ENCODE measurements around the gene SETD1B.

SETD1B gene

DNA sequence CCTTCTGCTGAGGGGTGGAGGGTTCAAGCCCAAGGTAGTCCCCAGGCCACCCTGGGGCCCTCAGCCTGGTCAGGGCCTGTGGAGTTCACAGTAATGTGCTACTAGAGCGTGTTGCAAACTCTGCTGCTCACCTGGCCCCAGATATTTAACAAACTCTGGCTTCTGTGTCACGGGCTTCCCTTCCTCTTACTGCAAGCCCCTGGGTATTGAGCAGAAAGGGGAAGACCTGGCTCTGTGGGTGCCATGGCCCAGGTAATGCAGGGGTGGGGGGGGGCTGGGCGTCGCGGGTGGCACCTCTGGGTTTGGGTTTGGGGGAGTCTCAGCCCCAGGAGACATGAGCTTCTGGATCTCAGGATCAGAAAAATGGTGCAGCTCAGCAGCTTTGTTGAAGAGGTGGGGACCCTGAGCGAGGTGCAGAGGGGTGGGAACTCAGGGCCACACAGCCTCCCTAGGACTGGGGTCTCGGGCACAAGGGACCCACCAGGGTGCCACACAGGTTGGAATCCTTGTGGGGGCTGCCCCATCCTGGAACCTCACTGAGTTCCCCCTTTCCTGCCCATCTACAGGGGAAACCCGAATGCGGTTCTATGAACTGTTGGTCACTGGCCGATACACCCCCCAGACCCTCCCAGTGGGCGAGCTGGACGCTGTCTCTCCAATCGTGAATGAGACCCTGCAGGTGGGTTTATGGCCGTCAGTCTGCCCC lies 4.0 kb downstream of the SETD1B start:
- no peak overlapping the region for H3K27ac ChIP-seq (ENCODE audit: low read depth, low read length)
- H3K9me3 ChIP-seq (ENCODE audit: control insufficient read depth, insufficient read depth, low read length), result no peaks in the 10 kb centered on the region
- peaks cover 50% of the 10 kb centered on the region for H3K4me1 ChIP-seq (ENCODE audit: control insufficient read depth, low read length)
- H3K4me2 ChIP-seq (ENCODE audit: low read length), result peak overlapping the region; percentile 99
- TF ChIP-seq EZH2phosphoT487 (IDR thresholded peaks at IDR 0.05; ENCODE audit: borderline replicate concordance, low read length), result no peak
- TF ChIP-seq, protein P1, sequence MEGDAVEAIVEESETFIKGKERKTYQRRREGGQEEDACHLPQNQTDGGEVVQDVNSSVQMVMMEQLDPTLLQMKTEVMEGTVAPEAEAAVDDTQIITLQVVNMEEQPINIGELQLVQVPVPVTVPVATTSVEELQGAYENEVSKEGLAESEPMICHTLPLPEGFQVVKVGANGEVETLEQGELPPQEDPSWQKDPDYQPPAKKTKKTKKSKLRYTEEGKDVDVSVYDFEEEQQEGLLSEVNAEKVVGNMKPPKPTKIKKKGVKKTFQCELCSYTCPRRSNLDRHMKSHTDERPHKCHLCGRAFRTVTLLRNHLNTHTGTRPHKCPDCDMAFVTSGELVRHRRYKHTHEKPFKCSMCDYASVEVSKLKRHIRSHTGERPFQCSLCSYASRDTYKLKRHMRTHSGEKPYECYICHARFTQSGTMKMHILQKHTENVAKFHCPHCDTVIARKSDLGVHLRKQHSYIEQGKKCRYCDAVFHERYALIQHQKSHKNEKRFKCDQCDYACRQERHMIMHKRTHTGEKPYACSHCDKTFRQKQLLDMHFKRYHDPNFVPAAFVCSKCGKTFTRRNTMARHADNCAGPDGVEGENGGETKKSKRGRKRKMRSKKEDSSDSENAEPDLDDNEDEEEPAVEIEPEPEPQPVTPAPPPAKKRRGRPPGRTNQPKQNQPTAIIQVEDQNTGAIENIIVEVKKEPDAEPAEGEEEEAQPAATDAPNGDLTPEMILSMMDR (IDR thresholded peaks at IDR 0.05; ENCODE audit: low read depth, low read length, poor library complexity, severe bottlenecking), result no peak
- H4K20me1 ChIP-seq (ENCODE audit: control insufficient read depth, insufficient read depth, low read depth, low read length), result peaks cover 25% of the 10 kb centered on the region
- H3K36me3 ChIP-seq (ENCODE audit: control insufficient read depth, low read length), result peaks cover 83% of the 10 kb centered on the region
- no peaks in the 10 kb centered on the region for H3K9me2 ChIP-seq (replicated peaks; ENCODE audit: control insufficient read depth, low read length)
- H3K4me3 ChIP-seq (ENCODE audit: low read length), result no peak overlapping the region
- H3K27me3 ChIP-seq (ENCODE audit: control insufficient read depth, low read length), result no peaks in the 10 kb centered on the region
- peaks cover 71% of the 10 kb centered on the region for H3K79me2 ChIP-seq (ENCODE audit: control insufficient read depth, low read length)
- peaks cover 20% of the 10 kb centered on the region for H3F3A ChIP-seq (ENCODE audit: control insufficient read depth, insufficient read depth)

- Histone ChIP-seq H3K9me2 (replicated peaks; ENCODE audit: control insufficient read depth, low read length) (no peaks in the 10 kb centered on the region), H3K4me1 (ENCODE audit: control insufficient read depth, low read length) (peaks cover 52% of the 10 kb centered on the region), H4K20me1 (ENCODE audit: control insufficient read depth, insufficient read depth, low read depth, low read length) (peaks cover 29% of the 10 kb centered on the region), H3K9me3 (ENCODE audit: control insufficient read depth, insufficient read depth, low read length) (no peaks in the 10 kb centered on the region), H3K4me3 (ENCODE audit: low read length) (no peak overlapping the region), H3K4me2 (ENCODE audit: low read length) (no peak overlapping the region), H3K27ac (ENCODE audit: low read depth, low read length) (no peak overlapping the region), H3K36me3 (ENCODE audit: control insufficient read depth, low read length) (peaks cover 85% of the 10 kb centered on the region), H3K79me2 (ENCODE audit: control insufficient read depth, low read length) (peaks cover 80% of the 10 kb centered on the region), H3F3A (ENCODE audit: control insufficient read depth, insufficient read depth) (peaks cover 12% of the 10 kb centered on the region), H3K27me3 (ENCODE audit: control insufficient read depth, low read length) (no peaks in the 10 kb centered on the region)
- TF ChIP-seq EZH2phosphoT487 (IDR thresholded peaks at IDR 0.05; ENCODE audit: borderline replicate concordance, low read length), result no peak
- TF ChIP-seq, protein P1 (IDR thresholded peaks at IDR 0.05; ENCODE audit: low read depth, low read length, poor library complexity, severe bottlenecking), result no peak
These were observed 4.8 kb downstream of the SETD1B start for GRCh38 chr12:121808623-121809022.

GRCh38 chr12:121809712-121810116 lies 5.9 kb downstream of the SETD1B start:
- Histone ChIP-seq H3K9me2 (replicated peaks; ENCODE audit: control insufficient read depth, low read length) (no peaks in the 10 kb centered on the region), H4K20me1 (ENCODE audit: control insufficient read depth, insufficient read depth, low read depth, low read length) (peaks cover 29% of the 10 kb centered on the region), H3K9me3 (ENCODE audit: control insufficient read depth, insufficient read depth, low read length) (no peaks in the 10 kb centered on the region), H3K27me3 (ENCODE audit: control insufficient read depth, low read length) (no peaks in the 10 kb centered on the region), H3F3A (ENCODE audit: control insufficient read depth, insufficient read depth) (peaks cover 12% of the 10 kb centered on the region), H3K79me2 (ENCODE audit: control insufficient read depth, low read length) (peaks cover 83% of the 10 kb centered on the region), H3K4me1 (ENCODE audit: control insufficient read depth, low read length) (peaks cover 52% of the 10 kb centered on the region), H3K4me3 (ENCODE audit: low read length) (no peak overlapping the region), H3K4me2 (ENCODE audit: low read length) (no peak overlapping the region), H3K27ac (ENCODE audit: low read depth, low read length) (no peak overlapping the region), H3K36me3 (ENCODE audit: control insufficient read depth, low read length) (peaks cover 90% of the 10 kb centered on the region)
- TF ChIP-seq, protein P1 (IDR thresholded peaks at IDR 0.05; ENCODE audit: low read depth, low read length, poor library complexity, severe bottlenecking), result no peak
- TF ChIP-seq EZH2phosphoT487 (IDR thresholded peaks at IDR 0.05; ENCODE audit: borderline replicate concordance, low read length), result no peak

All from DOHH2 (cell line).